Measurements from ENCODE around the gene CEP112.
"Not testable (repeated sequence)": the region's sequence is repeated elsewhere in the genome, so short reads cannot be mapped to it uniquely, and the experiment has no call there.

The CEP112 gene

DNA sequence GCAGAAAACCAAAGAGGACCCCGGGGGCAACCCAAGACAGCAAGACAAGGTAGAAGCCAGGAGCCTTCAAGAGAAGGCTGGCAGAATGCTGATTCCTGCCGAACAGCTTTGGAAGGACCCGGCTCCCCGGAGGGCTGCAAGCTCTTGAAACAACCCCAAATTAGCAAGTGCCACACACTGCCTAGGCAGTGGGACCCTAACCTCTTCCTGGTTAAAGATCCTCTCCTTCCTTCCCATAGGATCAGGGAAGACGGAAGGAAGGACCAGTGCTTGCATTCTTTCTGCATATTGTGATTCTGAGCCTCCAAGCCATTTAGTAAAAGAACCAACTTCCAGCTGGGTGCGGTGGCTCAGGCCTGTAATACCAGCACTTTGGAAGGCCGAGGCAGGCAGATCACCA lies 508.5 kb downstream of the CEP112 start:
- no peak for DNase-seq (ENCODE audit: low spot score)

DNA sequence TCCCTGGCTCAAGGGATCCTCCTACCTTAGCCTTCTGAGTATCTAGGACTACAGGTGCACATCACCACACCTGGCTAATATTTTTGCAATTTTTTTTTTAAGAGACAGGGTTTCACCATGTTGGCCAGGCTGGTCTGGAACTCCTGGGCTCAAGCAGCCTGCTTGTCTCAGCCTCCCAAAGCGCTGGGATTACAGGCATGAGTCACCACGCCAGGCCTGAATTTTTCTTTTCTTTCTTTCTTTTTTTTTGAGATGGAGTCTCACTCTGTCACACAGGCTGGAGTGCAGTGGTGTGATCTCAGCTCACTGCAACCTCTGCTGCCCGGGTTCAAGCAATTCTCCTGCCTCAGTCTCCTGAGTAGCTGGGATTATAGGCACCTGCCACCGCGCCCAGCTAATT lies 510.2 kb downstream of the CEP112 start:
- DNase-seq (ENCODE audit: low spot score) = not testable (repeated sequence)

DNA sequence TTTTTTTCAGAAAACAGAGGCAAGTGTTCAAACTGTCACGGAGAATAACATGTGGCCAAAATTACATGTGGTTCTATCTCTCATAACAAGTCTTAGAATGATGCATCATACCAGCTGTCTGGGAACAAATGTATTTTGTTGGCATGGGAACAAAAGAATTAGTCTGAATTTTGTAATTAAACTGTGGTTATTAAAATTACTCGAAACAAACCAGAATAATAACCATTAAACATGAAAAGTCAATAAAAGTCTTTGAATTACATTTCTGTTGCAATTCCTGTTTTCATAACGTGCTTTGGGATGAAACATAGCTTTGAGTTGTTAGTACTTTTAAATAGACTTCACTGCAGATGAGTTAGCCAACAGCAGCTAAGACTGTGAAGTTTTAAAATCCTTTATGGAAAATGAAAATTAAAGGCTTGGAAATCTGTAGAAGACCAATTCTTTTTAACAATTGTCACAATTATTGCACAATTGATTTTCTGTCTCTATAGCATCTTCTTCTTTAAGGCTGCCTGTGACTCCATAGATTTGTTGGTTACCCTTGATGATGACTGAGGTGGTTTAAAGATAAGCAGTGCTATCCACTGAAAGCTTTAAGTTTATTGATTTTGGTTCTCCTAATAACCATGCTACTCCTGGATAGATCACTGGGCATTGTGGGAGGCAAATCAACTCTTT lies 512.6 kb downstream of the CEP112 start:
- no peak for DNase-seq (ENCODE audit: low spot score)

DNA sequence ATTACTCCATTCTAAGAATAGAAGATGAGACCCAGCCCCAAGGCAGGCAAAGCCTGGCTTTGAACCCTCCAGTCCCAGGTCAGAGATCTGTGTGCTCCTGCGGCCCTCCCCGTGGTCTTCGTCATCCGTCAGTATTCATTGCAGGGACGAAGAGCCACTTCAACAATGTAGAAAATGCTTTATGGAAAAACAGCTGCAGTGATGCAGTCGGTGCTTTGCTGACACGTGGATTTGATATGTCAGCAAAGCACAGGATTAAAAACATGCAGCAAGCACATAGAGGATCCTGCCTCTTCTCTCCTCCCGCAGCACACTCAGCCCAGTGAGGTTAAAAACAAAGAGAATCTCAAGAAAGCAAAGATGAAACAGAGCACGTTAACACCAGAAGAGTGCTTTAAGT lies 513.4 kb downstream of the CEP112 start:
- no peak for DNase-seq (ENCODE audit: low spot score)

DNA sequence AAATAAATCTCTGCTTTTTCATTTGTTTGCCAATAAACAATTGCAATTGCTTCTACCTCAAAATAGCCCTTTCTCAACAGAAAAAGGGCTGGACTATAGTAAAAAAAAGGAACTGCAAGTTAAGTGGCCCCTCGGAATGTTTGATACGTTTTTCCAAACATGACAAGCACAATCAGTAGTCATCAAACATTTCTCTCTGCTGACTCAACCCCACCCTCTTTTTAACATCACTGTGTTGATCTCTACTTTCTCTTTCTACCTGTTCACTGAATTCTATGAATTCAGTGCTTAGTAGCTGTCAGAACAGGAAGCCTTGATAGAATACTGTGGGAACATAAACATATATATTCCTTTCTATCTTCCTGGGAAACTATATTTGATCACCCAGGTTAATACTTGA lies 514.0 kb downstream of the CEP112 start:
- DNase-seq (ENCODE audit: low spot score) = peak; percentile 58

DNA sequence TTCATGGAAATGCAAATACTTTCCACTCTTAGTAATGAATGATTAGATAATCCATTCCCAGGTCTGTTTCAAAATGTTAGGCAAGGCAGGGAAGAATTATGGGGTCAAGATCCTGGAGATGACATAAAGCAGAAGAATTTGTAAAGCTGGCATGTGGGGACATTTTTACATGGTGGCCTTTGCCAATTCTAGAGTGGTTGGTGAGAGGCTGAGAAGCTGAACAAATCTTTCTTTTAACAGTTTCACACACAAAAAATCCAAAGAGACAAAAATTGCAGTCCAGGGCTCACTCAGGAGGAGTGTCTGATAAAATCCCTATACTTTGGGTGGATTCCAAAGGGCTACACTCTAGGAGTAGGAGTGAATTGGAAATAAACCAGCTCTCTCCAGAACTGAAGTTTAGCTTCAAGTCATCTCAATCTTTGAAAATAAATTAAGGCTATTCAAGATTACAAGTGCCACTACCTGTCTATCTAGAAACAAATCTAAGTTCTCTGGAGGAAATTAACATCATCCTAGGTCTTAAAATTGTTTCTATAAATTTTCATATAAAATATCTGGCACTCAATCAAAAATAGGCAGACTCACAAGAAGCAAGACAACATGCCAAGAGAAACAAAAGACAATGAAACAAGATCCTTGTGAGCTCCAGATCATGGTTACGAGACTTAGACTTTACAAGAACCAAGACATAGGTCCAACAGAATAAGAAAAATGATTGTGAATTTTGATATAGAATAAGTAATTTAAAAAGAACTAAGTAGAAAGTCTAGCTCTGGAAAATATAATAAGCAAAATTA lies 517.5 kb downstream of the CEP112 start:
- DNase-seq (ENCODE audit: low spot score) = no peak

DNA sequence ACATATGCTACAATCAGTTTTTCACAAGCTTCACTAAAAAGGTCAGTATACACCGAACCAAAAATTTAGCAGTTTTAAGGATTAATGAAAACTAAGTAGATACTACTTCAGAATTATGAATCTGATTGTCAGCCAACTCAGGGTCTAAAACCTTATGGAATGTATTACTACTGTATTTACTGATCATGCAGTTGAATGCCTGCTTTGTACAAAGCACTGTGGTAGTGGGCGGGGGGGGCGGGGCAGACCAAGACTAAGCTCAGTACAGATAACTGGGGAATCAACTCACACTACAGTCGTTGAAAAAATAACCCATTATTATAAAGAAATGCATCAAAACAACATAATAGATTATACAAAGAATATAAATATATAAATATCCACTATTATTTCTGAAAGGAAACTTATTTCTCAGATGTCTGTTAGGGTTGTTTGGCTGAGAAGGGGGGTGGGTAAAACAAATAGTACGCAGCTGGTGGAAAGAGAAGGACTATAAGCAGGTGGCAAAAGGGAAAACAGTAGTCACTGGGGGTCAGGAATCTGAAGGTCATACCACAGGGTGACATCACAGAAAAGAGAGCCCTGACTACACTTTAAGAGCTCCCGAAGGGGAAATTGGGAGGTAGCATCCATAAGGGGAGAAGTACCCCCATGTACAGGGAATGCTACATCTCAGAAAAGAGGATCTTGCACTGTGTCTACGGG lies 521.1 kb downstream of the CEP112 start:
- no peak for DNase-seq (ENCODE audit: low spot score)

DNA sequence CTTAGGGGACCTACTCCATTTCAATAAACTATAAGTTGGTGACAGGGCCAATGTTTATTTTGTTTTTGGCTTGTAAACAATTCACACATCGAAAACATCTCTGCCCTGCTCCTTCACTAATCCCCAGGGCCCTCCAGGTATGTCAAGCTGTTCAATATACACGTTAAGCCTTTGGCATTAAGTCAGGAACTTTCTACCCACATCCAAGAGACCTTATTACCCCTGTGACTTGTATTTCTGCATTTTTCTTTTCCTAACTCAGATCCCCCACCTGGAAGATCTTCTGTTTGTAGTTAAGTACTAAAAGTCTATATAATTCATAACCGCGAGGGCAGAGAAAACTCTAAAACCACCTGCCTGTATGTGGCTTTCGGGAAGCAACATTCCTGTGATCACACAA lies 523.7 kb downstream of the CEP112 start:
- no peak for DNase-seq (ENCODE audit: low spot score)

DNA sequence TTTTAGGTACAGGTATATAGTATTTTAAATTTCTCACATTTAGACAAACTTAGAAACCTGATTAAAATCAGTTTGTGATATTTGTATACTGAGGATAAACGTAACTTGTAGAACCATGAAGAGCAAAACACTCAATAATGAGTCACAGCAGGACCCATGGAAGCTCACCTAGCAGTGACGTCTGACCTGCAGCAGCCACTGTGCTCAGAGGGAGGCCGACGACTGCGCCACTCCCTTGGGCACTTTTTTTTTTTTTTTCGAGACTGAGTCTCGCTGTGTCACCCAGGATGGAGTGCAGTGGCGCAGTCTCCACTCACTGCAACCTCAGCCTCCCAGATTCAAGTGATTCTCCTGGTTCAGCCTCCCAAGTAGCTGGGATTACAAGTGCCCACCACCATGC lies 524.3 kb downstream of the CEP112 start:
- DNase-seq (ENCODE audit: low spot score) = peak; percentile 74

DNA sequence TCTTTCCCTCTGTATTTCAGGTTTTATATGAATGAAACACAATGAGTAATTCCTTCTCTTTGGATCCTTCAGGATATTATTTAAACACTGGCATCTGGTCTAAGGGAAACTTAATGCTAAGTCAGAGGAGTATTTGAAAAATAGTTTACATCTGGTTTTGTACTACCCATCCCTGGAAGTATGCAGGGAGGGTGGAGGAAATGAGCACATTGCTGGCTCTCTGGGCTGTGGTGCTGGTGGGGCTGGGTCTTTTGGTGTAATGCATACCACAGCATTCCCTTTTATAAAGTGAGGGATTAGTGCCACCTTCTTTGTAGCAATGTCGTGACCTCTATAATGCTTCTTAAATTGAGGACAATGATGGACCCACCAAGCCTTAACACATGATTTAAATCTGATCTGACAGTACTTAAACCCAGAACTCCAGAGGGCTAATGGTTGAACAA lies 525.0 kb downstream of the CEP112 start:
- DNase-seq (ENCODE audit: low spot score) = no peak

DNA sequence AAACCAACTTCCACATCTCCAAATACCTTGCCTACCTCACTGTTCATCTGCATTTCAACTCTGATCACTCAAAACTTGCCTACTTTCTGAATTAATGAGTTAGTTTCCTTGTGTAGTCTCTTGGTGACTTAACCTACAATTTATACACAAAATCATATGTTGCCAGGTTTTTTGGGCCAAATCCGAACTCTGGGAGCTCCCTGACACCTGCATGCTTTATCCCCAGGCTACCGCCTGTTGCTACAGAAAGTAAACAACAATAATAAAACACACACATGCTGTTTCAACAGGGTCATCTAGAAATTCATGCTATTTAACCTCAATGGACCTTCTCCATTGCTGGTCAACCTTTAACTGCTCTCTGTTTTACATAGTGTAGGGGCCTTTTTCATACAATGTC lies 526.0 kb downstream of the CEP112 start:
- DNase-seq (ENCODE audit: low spot score) = no peak

DNA sequence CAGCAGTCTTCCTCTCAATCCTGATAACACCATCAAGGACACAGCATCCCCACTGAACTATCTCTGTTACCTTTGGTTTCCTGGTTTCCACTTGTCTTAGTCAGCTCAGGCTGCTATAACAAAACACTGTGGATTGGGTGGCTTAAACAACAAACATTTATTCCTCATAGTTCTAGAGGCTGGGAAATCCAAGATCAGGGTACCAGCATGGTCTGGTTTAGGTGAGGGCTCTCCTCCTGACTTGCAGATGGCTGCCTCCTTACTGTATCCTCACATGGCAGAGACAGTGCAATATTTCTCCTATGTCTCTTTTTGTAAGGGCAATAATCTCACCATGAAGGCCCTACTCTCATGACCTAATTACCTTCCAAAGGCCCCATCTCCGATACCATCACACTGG lies 527.2 kb downstream of the CEP112 start:
- DNase-seq (ENCODE audit: low spot score) = no peak

DNA sequence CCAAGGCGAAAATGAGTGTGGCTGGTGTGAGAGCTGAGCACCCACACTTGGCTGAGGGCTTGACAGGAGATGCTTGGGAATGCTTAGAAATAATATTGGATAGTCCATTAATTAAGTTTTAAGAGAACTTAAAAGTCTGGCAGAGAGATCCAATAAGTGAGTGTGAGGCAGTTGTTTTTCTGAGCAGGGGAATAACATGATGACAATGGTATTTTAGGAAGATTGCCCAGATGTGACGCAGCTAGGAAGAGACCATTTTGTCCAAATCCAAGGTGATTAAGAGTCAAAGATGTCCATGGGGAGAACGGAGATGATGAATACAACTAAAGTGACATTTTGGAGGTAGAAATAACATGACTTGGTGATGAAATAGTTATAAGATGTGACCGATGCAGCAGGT lies 527.7 kb downstream of the CEP112 start:
- DNase-seq (ENCODE audit: low spot score) = no peak

DNA sequence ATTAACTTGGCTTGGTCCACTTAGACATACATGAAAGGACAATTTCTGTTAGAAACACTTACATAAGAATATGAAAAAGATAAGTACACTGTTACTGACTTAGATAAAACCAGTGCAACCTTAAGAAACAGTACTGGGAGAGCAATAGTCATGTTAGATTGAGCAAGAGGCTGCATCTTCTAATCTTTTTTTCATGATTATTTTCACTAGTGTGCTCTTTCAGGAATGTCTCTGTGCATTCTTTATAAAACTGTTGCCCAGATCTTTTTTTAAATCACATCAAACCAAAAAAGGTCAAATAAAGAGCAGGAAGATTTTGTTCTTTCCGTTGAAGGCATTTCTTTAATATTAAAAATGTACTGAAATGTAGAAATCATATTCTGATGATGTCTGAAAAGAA lies 529.7 kb downstream of the CEP112 start:
- no peak for DNase-seq (ENCODE audit: low spot score)

DNA sequence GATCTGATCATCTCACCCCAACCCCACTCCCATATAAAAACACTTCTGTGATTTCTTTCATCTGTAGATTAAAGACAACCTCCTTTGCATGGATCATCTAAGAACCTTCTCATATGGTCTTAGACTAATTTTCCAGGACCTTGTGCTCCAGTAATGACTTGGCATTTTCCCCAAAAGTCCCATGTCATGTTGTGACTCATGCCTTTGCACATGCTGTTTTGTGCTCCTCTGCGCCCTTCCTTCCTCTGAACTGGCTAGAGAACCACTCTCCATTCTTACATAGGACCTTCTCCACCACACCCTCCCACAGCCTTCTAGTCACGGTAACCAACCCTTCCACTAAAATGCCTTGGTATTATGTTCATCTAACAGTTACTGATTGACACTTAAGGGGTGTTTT lies 531.0 kb downstream of the CEP112 start:
- DNase-seq (ENCODE audit: low spot score) = no peak

DNA sequence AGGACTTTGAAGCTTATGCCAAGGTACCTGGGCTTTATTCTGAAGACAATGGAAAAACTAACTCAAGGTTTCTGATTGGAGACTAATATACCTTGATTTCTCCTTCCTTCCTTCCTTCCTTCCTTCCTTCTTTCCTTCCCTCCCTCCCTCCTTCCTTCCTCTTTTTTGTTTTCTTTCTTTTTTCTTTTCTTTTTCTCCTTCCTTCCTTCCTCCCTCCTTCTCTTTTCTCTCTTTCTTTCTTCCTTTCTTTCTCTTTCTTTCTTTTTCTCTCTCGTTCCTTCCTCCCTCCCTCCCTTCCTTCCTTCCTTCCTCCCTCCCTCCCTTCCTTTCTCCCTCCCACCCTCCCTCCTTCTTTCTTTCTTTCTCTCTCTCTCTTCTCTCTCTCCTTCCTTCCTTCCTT lies 531.9 kb downstream of the CEP112 start:
- no peak for DNase-seq (ENCODE audit: low spot score)

DNA sequence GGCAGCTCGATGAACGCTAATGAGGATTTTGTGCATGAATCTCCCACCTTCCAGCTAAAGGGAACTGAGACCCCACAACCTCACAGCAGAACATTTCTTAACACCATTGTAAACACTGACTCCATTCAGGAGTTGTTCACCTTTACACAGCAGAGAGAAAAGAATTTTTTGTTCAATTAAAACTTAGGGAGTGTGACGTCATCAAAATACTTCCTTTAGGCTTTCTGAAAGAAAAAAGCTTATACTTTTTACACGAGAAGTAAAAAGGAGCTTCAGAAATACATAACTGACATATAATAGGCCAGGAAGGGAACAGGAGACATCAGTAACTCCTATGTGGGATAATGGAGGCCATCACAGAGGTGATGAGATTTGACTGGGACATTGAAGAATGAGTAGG lies 532.4 kb downstream of the CEP112 start:
- DNase-seq (ENCODE audit: low spot score) = no peak

DNA sequence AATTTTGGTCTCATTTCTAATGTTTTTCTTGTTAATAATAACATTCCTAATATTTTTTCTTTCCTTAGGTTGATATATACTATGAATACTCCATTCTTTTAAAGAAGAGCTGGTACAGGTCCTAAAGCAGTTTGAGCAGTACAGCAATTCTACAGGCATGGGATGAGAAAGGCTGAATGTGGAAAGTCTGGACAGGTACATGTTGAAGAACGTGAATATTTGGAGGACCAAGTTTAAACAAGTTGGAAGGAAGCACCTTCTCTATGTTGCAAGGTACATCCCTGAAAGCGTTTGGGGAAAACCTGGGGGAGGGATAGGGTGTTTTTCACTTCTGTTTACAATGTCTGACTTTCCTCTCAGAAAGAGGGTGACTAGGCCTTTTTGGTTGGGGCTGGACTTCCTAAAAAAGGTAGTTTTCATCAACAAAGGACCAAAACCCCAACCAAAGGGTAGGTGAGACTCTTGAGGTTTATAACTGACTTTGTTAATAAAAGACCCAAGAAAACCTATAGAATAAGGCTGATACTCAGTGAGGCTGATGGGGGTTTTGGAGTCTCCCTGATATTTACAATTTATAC lies 534.6 kb downstream of the CEP112 start:
- no peak for DNase-seq (ENCODE audit: low spot score)

DNA sequence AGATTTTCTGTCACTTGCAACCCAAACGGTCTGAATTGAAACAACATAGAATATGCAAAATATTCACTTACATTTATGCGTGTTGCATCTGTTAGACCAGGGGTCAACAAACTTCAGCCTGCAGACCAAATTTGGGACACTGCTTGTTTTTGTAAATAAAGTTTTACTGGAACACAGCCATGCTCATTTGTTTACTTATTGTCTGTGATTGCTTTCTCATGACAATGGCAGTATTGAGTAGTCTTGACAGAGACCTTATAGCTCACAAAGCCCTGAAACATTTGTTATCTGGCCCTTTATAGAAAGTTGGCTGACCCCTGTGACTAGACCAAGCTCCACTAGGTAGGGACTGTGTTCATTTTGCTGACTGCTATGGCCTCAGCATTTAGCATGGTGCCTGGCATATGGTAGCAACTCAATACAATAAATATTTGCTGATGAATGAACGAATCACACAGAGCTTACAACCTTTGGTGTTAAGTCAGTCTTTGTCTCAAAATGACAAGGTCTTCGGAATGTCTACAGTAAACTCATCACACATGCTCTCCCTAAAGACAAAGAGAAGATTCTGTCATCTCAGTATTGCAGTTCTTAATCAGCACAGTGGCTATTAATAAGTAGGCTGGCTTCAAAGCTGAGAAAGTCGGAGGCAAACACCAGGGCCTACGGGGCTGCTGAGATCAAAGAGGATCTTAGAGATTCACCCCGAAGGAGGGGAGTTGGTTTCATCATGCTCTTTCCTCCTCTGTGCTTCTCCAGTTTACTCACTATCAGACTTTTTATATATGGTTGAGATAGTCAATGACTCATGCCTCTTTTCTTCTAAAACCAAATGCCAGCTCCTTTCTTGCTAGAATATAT lies 535.3 kb downstream of the CEP112 start:
- DNase-seq (ENCODE audit: low spot score) = peak; percentile 69

DNA sequence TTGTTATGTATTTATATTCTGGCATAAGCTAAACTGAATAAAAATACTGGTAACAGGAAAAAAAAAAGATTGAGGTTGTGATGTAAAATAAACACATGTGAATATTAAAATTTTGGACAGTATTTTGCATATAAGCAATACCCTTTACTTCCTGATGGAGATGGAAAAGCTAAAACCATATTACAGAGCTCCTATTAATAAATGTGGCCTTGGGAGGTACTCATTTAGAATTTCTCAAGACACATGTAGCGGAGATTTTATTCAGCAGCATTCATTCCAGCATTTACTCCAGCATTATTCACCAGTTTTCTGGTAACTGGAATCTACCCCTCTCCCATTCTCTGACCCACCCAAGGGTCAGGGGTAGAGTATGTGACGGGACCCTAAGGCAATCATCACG lies 536.2 kb downstream of the CEP112 start:
- DNase-seq (ENCODE audit: low spot score) = no peak

DNA sequence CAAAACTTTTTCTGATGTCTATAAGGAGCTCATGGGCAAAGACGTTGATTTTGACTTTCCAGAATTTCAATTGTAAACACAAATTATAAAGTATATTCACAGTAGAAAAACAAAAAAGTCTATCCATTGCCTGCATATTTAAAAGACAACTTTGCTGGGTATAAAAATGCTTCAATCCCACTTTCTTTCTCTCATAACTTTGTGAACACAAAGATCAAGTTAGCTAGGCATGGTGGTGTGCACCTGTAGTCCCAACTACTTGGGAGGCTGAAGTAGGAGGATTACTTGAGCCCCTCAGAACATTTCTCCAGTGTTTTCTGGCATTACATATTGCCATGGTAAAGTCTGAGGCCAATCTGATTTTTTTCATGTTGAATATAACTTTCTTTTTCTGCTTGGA lies 547.4 kb downstream of the CEP112 start:
- no peak for DNase-seq (ENCODE audit: low spot score)
